ENCODE data around the gene OR4C12. TPM values are rescaled to one million over a fixed set of nuclear protein-coding genes. Genes with fewer than 3 reads are reported as not detected.
"Not testable (repeated sequence)": the region's sequence is repeated elsewhere in the genome, so short reads cannot be mapped to it uniquely, and the experiment has no call there.

Gene OR4C12
- not detected in 2 replicates for total RNA-seq (2014; rRNA removed)
- Bru-seq, nascent RNA: not detected
- BruChase-seq, experiment 1, labeled RNA remaining after a 6-hour chase: not detected
- BruChase-seq, experiment 2, labeled RNA remaining after a 2-hour chase: not detected
- long read RNA-seq: 0 reads

GRCh38 chr11:49982435-49982834, at the start of gene OR4C12:
Gene OR4C12, minus strand, starts transcription at chr11:49982535. Its CDS starts 34 bp downstream, at chr11:49982501.
- CTCF ChIA-PET; H3K9me3 ChIP-seq (ENCODE audit: low read length); H3K27ac ChIP-seq (ENCODE audit: low read length); H3K4me2 ChIP-seq (ENCODE audit: low read length); ATAC-seq; H3K4me1 ChIP-seq (ENCODE audit: insufficient read depth, low read length); POLR2A ChIA-PET (ENCODE audit: unreplicated experiment); H3K36me3 ChIP-seq (ENCODE audit: low read depth, low read length); H3K27me3 ChIP-seq (ENCODE audit: low read length); BruUV-seq (replicated peaks); H2AFZ ChIP-seq (ENCODE audit: low read length); H3K4me3 ChIP-seq (ENCODE audit: low read length); H3F3A ChIP-seq (ENCODE audit: low read length, unreplicated experiment); H3K9me2 ChIP-seq (replicated peaks; ENCODE audit: low read length); H3K79me2 ChIP-seq (ENCODE audit: low read length); H3K9ac ChIP-seq (ENCODE audit: low read length); DNase-seq; intact Hi-C loops (cut with micrococcal nuclease); H4K20me1 ChIP-seq (ENCODE audit: low read length): not testable (repeated sequence)

GRCh38 chr11:50030193-50030592, 47.9 kb upstream of the OR4C12 start:
- Histone ChIP-seq H3K9me2 (replicated peaks; ENCODE audit: low read length) (no peaks in the 10 kb centered on the region), H4K20me1 (ENCODE audit: low read length) (no peaks in the 10 kb centered on the region), H3K9ac (ENCODE audit: low read length) (no peak overlapping the region), H3K27me3 (ENCODE audit: low read length) (no peaks in the 10 kb centered on the region), H3F3A (ENCODE audit: low read length, unreplicated experiment) (no peaks in the 10 kb centered on the region), H3K36me3 (ENCODE audit: low read depth, low read length) (no peaks in the 10 kb centered on the region), H2AFZ (ENCODE audit: low read length) (no peak overlapping the region), H3K4me1 (ENCODE audit: insufficient read depth, low read length) (no peaks in the 10 kb centered on the region), H3K27ac (ENCODE audit: low read length) (no peak overlapping the region), H3K4me2 (ENCODE audit: low read length) (no peak overlapping the region), H3K4me3 (ENCODE audit: low read length) (no peak overlapping the region), H3K9me3 (ENCODE audit: low read length) (no peaks in the 10 kb centered on the region), H3K79me2 (ENCODE audit: low read length) (no peaks in the 10 kb centered on the region)
- no peak for TF ChIP-seq EZH2phosphoT487 (IDR thresholded peaks at IDR 0.05; ENCODE audit: borderline replicate concordance, low read length)
- no peak for TF ChIP-seq EZH2 (IDR thresholded peaks at IDR 0.05; ENCODE audit: low read length, unreplicated experiment)
- no peak for TF ChIP-seq CTCF (conservative IDR thresholded peaks at IDR 0.05; ENCODE audit: low read depth, low read length)
- DNase-seq (no peak), ATAC-seq (no peak)
- intact Hi-C loops (cut with micrococcal nuclease): no loop called here
- no TSS peak for BruUV-seq (replicated peaks)
- CTCF ChIA-PET: no interaction called here
- POLR2A ChIA-PET (ENCODE audit: unreplicated experiment): no interaction called here

- Histone ChIP-seq H3K9ac (ENCODE audit: low read length) (no peak overlapping the region), H3K36me3 (ENCODE audit: low read depth, low read length) (no peaks in the 10 kb centered on the region), H3K9me2 (replicated peaks; ENCODE audit: low read length) (no peaks in the 10 kb centered on the region), H2AFZ (ENCODE audit: low read length) (peak overlapping the region; percentile 60), H3K27me3 (ENCODE audit: low read length) (no peaks in the 10 kb centered on the region), H3K27ac (ENCODE audit: low read length) (no peak overlapping the region), H4K20me1 (ENCODE audit: low read length) (no peaks in the 10 kb centered on the region), H3K4me2 (ENCODE audit: low read length) (peak overlapping the region; percentile 29; the same call in 1 of the 2 replicates), H3K4me1 (ENCODE audit: insufficient read depth, low read length) (no peaks in the 10 kb centered on the region), H3K4me3 (ENCODE audit: low read length) (no peak overlapping the region), H3K9me3 (ENCODE audit: low read length) (peaks cover 5% of the 10 kb centered on the region; the same call in 1 of the 2 replicates), H3K79me2 (ENCODE audit: low read length) (no peaks in the 10 kb centered on the region), H3F3A (ENCODE audit: low read length, unreplicated experiment) (no peaks in the 10 kb centered on the region)
- ATAC-seq (no peak), DNase-seq (peak; percentile 74)
- CTCF ChIA-PET: no interaction called here
- intact Hi-C loops (cut with micrococcal nuclease): no loop called here
- POLR2A ChIA-PET (ENCODE audit: unreplicated experiment): no interaction called here
- peak; percentile 72 for TF ChIP-seq CTCF (conservative IDR thresholded peaks at IDR 0.05; ENCODE audit: low read depth, low read length)
- TF ChIP-seq EZH2 (IDR thresholded peaks at IDR 0.05; ENCODE audit: low read length, unreplicated experiment): no peak
- TF ChIP-seq EZH2phosphoT487 (IDR thresholded peaks at IDR 0.05; ENCODE audit: borderline replicate concordance, low read length): no peak
- no TSS peak for BruUV-seq (replicated peaks)
These were observed 13.2 kb upstream of the OR4C12 start for GRCh38 chr11:49995565-49995964.

- H3K9me2 ChIP-seq (replicated peaks; ENCODE audit: low read length); H3K9me3 ChIP-seq (ENCODE audit: low read length); H2AFZ ChIP-seq (ENCODE audit: low read length); POLR2A ChIA-PET (ENCODE audit: unreplicated experiment); DNase-seq; H4K20me1 ChIP-seq (ENCODE audit: low read length); H3K4me1 ChIP-seq (ENCODE audit: insufficient read depth, low read length); H3K9ac ChIP-seq (ENCODE audit: low read length); H3K4me2 ChIP-seq (ENCODE audit: low read length); H3K27ac ChIP-seq (ENCODE audit: low read length); H3K4me3 ChIP-seq (ENCODE audit: low read length); CTCF ChIA-PET; H3K36me3 ChIP-seq (ENCODE audit: low read depth, low read length); intact Hi-C loops (cut with micrococcal nuclease); H3K79me2 ChIP-seq (ENCODE audit: low read length); BruUV-seq (replicated peaks); H3F3A ChIP-seq (ENCODE audit: low read length, unreplicated experiment); ATAC-seq; H3K27me3 ChIP-seq (ENCODE audit: low read length): not testable (repeated sequence)
These were observed 8.9 kb downstream of the OR4C12 start for GRCh38 chr11:49973439-49973838.

Measured in PC-3 (cell line).